Brain pericyte (primary cell): ENCODE data around the gene SCYGR3.
"Not testable (repeated sequence)": the region's sequence is repeated elsewhere in the genome, so short reads cannot be mapped to it uniquely, and the experiment has no call there.

Experiments
- DNase-seq: peaks from one replicate; pipeline ENCODE4 v3.0.0-alpha.2; 2012; ENCODE audit warnings: low read depth, low spot score

Gene SCYGR3

DNA sequence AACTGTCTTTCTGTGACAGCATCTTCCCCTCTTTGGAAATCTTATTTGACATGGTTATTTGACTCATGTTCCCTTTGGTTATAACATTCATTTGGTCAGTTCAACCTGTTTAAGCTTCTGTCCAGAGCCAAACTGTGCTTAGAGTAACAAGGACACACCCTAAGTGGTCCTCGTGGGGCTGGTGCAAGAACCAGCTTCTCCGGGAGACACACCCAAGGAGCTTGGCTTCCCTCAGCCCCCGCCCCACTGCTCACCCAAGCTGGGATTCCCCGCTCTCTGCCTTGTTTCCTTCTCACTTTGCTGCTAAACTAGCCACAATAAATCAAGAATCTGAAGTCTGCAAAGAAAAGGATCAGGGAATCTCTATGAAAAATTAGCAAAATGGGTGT lies 1.4 kb downstream of the SCYGR3 start:
- no peak for DNase-seq

DNA sequence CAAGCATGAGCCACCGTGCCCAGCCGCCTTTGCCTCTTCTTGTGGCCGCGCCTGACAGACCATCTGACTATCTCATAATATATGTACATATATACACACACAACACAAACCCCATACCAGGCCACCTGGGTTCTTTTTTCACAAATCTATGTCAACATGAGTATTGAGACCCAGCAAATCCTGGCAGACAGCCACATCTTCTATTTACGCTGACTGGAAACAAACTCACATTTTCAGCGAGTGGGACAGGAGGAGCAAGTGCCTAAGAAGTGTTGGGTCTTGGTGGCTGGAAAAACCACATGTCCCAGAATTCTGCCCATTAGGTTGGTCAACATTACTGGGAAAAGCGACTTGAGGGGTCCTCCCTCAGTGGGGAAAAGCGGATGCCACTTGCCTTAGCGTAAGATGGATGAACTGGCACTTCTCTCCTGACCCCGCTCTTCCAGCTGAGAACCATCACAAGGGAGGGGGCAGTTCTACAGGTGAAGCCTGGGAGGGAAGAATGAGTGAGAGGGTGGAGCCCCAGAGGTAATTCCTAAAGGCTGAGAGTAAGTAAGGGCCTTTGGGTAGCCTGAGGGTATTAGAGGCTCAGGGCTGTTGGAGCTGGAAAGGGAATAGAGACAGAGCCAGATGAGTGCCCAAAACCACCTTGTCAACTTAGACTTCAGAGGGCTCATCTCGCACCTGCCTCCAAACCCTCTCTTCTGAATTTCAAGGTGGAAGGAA lies 1.9 kb downstream of the SCYGR3 start:
- no peak for DNase-seq

DNA sequence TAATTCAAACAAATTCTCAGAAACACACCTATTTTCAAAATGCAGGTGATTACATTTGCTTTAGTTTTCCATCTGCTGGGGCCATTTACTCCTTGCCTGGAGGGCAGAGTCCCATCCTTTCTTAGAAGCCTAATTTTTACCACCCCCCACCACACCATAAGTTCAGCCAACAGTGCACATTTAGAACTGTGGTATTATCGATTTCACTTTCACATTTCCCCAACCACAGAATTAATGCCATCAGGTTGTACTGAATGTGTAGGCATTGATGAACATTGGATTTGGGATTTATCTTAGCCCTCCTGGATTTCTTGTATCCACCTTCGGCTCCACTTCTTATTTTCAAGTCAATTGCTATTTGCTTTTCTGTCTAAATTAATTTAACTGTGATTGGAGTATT lies 4.5 kb downstream of the SCYGR3 start:
- DNase-seq: no peak

DNA sequence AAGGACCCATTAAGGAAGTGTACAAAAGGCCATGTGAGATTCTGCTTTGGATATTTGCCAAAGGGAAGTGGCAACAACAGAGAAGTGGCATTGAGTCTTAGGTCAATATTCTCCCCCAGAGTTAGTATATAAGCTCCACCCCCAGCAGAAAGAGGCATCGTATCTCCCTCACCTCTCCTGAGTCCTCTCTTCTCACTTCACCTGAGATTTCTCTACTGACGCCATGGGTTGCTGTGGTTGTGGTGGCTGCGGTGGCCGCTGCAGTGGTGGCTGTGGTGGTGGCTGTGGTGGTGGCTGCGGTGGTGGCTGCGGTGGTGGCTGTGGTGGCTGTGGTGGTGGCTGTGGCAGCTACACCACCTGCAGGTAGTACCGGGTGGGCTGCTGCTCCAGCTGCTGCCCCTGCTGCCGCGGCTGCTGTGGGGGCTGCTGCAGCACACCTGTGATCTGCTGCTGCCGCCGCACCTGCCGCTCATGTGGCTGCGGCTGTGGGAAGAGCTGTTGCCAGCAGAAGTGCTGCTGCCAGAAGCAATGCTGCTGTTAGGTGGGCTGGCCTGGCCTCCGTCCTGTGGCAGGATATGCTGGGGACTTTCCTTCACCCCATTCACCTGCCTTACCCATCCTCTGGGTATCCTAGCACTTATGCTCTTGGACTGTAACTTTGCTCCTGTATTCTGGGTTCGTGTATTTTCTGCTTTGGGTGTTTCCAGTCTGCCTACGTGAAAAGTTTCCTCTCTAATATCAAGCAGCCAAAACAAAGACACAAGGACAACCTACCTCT lies 5.9 kb downstream of the SCYGR3 start:
- DNase-seq: no peak

DNA sequence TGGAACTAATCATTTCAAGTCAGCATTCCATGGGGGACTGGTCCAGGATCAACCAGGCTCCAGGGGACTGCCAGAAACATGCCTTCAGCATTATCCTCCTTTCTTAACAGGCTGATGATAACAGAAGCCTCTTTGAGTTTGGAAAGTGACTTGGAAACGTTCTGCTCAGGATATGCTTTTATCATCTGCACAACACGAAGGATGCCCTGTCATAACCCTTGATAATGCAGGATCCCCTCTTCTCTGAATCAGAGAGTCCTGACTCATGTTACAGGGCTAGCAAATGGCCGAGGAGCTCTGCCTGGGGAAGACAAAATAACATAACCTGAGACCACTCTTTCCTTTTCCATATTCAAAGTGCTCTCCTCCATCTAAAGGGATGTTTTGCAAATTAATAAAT lies 6.7 kb downstream of the SCYGR3 start:
- no peak for DNase-seq

DNA sequence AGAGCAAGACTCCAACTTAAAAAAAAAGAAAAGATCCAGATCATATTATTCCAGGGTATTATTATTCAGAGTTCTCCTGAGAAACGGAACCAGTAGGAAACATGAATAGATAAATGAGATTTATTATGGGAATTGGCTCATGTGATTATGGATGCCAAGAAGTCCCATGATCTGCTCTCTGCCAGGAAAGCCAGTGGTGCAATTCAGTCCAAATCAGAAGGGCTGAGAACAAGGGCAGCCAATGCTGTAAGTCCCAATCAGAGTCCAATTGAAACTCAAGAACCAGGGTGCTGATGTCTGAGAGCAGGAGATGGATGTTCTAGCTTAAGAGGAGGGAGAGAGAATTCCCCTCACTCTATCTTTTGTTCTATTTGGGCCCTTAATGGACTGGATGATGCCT lies 8.2 kb downstream of the SCYGR3 start:
- DNase-seq: no peak

DNA sequence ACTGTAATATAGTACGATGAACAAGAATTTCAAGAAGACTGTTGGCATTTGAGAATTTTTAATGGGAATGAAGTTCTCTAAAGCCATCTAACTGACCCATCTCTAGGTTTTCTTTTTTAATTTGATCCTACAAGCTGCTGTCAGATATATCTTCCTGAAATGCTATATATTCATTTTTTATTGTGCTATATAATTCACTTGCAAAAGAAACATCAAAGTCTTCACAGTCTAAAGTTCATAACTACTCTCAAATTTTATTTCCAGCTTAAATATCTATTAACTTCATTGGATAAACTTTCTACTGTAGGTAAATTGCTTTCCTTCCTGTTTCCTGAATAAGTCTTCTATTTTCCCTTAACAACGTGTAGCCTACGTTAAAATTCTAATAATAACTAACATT lies 12.3 kb downstream of the SCYGR3 start:
- DNase-seq: no peak

DNA sequence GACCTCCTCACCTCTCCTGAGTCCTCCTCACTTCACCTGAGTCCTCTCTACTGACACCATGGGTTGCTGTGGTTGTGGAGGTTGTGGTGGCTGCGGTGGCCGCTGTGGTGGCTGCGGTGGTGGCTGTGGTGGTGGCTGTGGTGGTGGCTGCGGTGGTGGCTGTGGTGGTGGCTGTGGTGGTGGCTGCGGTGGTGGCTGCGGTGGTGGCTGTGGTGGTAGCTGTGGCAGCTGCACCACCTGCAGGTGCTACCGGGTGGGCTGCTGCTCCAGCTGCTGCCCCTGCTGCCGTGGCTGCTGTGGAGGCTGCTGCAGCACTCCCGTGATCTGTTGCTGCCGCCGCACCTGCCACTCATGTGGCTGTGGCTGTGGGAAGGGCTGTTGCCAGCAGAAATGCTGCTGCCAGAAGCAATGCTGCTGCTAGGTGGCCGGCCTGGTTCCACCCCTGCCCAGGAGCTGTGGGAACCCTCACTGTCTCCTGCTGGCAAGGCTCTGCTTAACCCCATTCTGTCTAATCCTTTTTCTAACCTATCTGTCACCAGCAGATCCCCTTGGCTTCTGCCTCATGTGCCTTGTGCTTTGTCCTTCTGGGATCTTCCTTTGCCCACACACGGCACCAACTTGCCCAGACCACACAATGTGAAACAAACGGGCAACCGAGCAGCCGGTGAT lies 15.7 kb downstream of the SCYGR3 start, which contains the start of gene SCYGR2:
Gene SCYGR2 (plus strand): TSS at position 59 of the 669 bp plus-strand sequence. CDS start 0 bp downstream, at position 59.
- DNase-seq: not testable (repeated sequence)

DNA sequence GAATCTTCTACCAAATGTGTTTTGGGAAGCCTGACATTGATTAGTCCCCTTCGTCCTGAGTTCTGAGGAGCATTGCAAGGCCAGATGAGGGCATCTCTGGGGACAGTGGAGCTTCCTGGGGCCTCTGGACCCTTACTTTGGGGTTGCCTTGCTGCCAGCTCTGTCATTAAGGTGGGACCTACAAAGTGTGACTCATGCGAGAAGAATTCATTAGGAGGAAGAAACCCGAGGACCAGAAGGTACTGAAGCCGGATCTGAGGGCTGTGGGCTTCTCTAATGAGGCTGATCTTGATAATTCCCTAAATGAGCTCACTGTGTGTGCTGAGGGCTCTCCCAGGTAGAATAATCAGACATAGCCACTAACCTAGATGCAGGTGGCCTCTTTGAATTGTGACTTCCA lies 16.6 kb downstream of the SCYGR3 start:
- no peak for DNase-seq

DNA sequence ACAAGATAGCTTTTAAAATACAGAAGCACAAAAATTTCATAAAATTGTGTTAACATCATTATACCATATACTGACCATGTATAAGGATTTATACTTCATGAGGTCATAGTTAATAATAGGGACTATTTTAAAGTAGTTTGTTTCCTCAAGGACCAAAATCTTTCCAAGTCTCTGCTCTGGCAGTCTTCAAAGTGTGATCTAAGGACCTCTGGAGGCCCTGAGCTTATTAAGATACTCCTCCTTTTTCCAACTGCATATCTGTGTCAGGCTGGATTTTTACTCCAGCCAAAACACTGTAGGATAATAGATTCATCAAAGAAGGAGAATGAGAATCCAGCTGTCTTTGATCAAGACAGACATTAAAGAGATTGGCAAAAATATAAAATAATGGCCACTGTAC lies 17.6 kb downstream of the SCYGR3 start:
- DNase-seq: no peak

DNA sequence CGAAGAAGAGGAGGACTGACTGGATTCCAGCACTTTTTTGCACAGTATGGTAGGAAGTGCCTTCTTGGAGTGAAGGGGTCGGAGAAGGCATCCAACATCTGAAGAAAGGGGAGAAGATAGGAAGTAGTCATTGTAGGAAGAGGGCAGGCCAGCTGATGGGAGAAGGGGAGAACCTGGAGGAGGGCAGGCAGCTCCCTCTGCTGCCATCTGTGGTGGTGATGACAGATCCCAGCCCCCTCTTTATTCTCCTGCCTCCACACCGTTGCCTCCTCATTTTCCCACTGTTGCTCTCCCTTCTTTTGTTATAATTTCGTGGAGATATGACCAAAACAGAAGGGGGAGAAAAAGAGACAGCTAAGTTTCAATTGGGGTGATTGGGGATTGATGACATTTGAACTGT lies 18.8 kb downstream of the SCYGR3 start:
- DNase-seq: no peak

DNA sequence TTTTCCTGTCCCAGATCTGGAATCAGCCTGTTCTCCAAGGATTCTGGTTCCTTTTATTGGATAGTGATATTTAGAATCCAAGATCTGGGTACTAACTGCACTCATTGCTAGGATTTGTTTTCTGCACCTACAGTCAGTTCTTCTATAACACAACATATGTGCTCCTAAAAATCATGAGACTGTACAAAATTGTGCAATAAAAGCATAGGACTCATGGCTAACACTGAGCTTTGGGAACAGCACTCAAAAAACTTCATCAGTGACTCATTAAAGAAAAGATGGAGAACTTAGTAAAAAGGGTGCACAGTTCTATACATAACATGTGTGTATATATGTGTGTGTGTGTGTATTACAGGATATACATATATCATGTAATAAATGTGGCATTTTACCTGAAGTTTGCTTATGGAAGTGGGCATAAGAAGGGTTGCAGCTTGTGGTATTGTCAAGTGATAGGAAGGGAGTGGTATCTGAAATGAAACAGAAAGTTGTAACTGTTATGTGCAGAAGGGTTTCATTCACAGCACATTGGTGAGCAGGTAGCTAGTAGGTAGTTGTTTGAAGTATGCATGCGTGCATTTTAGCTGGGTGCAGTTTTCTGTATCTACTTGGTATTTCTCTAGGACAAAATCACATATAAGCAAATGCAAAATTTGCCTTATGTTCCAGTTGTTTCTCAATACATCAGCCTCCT lies 21.8 kb downstream of the SCYGR3 start:
- DNase-seq: no peak

DNA sequence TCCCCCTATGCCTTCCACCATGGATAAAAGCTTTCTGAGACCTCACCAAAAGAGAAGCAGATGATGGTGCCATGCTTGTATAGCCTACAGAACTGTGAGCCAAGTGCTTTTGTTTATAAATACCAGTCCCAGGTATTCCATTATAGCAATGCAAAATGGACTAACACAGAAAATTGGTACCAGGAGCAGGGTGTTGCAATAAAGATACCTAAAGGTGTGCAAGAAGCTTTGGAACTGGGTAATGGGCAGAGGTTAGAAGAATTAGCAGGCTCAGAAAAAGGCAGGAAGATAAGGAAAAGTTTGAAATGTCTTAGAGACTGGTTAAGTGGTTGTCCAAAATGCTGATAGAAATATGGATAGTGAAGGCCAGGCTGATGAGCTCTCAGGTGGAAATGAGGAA lies 32.3 kb downstream of the SCYGR3 start:
- DNase-seq: no peak

DNA sequence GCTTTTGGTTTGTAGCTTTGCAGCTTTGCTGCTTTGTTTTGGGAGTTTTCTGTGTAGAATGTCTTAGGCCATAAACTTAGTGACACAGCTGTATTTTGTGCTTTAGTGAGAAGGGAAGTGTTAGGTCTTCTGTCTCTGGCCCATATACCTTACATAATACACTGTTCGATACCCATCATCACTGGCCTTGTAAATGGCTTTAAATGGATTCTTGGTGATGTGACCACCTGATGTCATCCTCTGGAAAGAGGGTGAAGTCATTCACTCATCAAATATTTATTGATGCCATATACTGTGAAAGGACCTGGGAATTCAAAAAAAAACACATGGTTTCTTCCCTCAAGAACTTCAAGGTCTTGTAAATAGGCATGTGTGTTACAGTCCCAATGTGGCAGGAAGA lies 34.8 kb downstream of the SCYGR3 start:
- no peak for DNase-seq

DNA sequence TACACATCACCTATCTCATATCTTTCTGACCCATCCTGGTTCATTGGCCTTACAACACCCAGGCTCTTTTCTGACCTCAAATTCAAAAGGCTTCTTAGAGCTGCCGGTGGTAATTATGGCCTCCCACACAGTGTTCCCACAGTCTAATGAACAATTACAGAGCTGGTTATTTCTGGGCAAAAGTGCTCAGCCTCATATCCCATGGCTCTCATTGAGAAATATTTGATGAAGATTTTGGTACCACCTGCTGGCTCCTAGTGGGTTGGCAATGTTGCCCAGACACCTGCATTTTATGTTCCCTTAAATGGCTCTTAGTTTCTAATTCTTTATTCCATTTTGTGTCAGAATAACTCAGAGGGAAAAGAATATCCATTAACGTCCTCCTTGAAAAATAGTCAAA lies 36.0 kb downstream of the SCYGR3 start:
- no peak for DNase-seq

DNA sequence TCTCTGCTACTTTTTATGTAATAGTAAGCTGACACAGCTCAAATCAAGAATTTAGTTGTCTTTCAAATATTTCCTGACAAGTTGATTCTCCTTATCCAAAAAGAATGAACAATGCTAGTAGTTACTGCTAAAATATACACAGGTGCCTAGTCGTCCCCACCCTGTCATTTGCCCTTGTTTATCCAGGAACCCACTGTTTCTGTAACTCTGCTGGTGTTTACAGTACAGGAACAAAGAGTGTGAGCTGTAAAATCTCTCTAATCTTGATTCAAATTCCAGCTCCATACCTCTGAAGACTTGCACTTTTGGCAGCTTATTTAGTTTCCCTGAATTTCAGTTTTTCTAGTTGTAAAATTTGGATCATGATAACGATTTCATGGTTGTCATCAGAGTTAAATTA lies 37.1 kb downstream of the SCYGR3 start:
- DNase-seq: no peak

DNA sequence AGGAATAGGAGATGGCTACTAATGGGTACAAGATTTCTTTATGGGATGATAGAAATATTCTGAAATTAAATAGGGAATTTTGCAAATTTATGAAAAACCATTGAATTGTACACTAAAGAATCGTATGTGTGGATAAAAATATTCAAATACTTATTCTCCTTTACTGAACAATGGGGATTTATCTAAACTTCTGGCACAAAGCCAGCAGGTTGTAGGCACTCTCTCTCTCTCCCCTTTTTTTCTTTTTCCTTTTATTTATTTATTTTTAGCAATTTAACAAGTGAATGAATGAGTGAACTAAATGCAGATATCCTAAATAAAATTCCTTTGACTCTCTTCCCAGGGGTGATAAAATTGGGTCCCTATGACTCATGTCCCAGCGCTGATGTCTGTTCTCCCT lies 37.8 kb downstream of the SCYGR3 start:
- no peak for DNase-seq

DNA sequence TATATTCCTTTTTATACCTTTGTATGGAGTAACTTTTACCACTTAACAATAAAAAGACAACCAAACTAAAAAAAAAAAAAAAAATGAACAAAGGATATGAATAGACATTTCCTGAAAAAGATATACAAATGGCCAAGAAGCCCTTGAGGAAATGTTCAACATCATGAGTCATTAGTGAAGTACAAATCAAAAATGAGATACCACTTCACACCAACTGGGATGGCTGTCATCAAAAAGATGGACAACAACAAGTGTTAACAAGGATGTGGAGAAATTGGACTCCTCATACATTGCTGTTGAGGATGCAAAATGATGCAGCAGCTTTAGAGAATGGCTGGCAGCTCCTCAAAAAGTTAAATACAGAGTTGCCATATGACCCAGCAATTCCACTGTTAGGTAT lies 38.5 kb downstream of the SCYGR3 start:
- no peak for DNase-seq

DNA sequence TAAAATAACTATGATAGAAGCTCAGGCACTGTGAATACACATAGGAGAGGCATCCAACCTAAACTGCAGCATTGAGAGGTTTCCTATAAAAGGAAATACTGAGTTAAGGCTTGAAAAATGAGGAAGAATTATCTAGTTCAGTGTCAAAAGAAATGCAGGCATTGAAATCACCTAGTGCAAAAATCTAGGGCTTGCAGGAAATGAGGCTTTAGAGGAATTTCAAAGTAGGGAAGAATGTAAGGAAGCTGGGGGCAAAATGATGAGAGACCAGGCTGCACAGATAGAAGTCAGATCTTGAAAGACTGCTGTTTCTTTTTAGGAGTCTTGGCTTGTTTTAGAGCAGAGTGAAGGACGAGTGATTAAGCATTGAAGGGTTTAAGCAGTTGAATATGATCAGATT lies 44.0 kb downstream of the SCYGR3 start:
- no peak for DNase-seq

DNA sequence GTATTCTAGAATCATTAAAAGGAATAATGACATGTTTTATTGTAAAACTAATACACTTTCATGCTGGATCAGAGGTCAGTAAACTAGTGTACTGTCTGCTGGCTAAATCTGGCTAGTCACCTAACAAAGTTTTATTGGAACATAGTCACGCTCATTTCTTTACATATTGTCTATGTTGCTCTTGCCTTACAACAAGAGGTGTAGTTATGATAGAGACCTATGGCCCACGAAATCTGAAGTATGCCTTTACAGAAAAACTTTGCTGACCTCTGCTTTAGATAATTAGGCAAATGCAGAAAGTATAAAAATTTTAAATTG lies 45.8 kb downstream of the SCYGR3 start:
- no peak for DNase-seq

DNA sequence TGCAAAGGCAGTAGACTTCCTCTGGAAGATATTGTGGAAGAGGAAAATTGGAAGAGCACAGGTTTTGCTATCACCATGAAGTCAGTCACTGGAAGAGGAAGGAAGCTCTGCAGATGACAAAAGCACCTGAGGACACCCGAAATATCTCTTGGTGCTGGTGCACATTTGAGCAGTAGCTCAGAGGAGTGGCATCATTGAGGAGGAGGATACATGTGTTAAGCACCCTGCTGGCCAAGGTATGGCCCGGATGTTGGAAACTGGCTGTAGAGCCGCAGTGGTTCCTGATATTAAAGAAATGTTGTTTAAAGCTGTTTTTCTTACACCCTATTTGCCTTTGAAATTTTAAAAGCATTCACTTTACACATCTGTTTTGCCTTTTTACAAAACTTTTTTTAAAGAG lies 48.6 kb downstream of the SCYGR3 start:
- no peak for DNase-seq

DNA sequence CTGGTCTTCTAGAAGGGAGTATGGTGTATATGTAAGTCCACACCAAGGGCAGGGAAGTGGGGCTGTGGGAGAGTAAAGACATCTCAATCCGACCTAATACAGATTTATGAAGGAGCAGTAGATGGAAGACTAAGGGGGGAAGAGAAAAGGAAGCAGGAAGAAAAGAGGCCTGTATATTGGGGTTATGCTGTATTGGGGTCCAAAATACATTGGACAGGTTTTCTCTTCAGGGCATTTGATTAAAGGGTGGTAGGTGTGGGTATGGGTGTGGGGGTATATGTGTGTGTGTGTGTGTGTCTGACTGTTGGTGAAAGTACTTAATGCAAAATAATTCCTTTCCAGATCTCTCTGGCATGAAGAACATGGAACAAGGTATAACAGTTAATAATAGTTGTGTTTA lies 49.6 kb downstream of the SCYGR3 start:
- DNase-seq: no peak
